ENCODE results near the gene RRAD.
A peak's percentile ranks its signal among the peaks of the same experiment; 100 is the strongest.

Gene RRAD

GRCh38 chr16:66886321-66886720 lies 39.0 kb downstream of the RRAD start:
- no peak overlapping the region for H3K4me3 ChIP-seq (ENCODE audit: low read depth, low read length)
- no peak for TF ChIP-seq CTCF (IDR thresholded peaks at IDR 0.05; ENCODE audit: low read depth, low read length, missing control alignments)
- no peak for DNase-seq (ENCODE audit: low read depth)

- DNase-seq (ENCODE audit: low read depth), result no peak
- TF ChIP-seq CTCF (IDR thresholded peaks at IDR 0.05; ENCODE audit: low read depth, low read length, missing control alignments), result no peak
These were observed 39.8 kb downstream of the RRAD start for GRCh38 chr16:66885491-66885890.

DNA sequence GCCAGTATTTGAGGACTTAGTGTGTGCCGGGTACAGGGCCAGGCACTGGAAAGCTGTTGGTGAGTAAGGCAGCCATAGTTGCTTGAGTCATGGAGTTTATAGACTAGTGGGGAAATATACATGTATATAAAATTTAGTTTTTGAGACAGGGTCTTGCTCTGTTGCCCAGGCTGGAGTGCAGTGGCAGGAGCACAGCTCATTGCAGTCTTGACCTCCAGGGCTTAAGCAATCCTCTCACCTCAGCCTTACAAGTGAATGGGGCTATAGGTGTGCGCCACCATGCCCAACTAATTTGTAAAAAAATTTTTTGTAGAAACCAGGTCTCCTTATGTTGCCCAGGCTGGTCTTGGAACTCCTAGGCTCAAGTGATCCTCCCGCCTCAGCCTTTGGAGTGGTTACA lies 42.6 kb downstream of the RRAD start:
- DNase-seq (ENCODE audit: low read depth), result no peak
- H3K4me3 ChIP-seq (ENCODE audit: low read depth, low read length), result no peak overlapping the region
- TF ChIP-seq CTCF (IDR thresholded peaks at IDR 0.05; ENCODE audit: low read depth, low read length, missing control alignments), result no peak

More at GRCh38 chr16:66885491-66885890, 39.8 kb downstream of the RRAD start:
- no peak overlapping the region for H3K4me3 ChIP-seq (ENCODE audit: low read depth, low read length)

DNA sequence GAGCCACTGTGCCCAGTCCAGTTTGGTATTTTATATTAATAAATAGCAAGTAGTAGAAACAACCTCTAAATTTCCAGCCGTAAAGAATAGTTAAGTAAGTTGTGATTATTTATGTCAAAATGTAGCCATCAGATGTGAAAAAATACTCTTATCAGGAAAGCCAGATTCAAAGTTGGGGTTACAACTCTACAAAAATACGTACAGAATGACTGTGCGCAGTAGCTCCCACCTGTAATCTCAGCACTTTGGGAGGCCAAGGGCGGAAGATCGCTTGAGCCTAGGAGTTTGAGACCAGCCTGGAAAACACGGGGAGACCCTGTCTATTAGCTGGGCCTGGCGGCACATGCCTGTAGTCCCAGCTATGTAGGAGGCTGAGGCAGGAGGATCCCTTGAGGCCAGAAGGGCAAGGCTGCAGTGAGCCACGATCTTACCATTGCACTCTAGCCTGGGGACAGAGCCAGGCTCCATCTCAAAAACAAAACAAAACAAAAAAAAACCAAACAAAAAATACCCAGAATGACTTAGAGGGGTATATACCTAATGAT lies 43.3 kb downstream of the RRAD start:
- TF ChIP-seq CTCF (IDR thresholded peaks at IDR 0.05; ENCODE audit: low read depth, low read length, missing control alignments), result no peak
- DNase-seq (ENCODE audit: low read depth), result no peak
- H3K4me3 ChIP-seq (ENCODE audit: low read depth, low read length), result no peak overlapping the region

GRCh38 chr16:66881560-66881959 lies 43.8 kb downstream of the RRAD start:
- peak overlapping the region; percentile 94; the same call in 1 of the 2 replicates for H3K4me3 ChIP-seq (ENCODE audit: low read depth, low read length)
- no peak for TF ChIP-seq CTCF (IDR thresholded peaks at IDR 0.05; ENCODE audit: low read depth, low read length, missing control alignments)
- DNase-seq (ENCODE audit: low read depth), result no peak

DNA sequence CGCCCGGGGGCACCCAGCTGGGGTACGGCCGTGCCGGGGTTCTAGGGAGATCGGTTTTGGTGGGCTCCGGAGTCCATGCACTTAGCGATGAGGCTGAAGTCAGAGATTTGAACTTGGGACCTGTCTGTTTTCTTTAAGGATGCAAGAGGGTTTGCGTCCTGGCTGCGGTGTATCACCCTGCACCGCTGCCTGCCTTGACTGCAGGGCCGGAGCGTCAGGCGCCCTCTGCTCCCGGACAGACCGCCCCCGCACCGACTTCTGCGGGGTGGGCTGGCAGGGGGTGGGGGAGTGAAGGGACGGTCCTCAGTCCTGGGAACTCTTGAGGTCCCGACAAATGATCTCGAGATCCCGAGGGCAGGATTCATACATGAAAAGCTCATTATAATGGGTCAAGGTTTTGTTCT lies 44.3 kb downstream of the RRAD start:
- peak overlapping the region; percentile 94 for H3K4me3 ChIP-seq (ENCODE audit: low read depth, low read length)
- TF ChIP-seq CTCF (IDR thresholded peaks at IDR 0.05; ENCODE audit: low read depth, low read length, missing control alignments), result no peak
- no peak for DNase-seq (ENCODE audit: low read depth)

- no peak for TF ChIP-seq CTCF (IDR thresholded peaks at IDR 0.05; ENCODE audit: low read depth, low read length, missing control alignments)
- peak; percentile 81 for DNase-seq (ENCODE audit: low read depth)
- H3K4me3 ChIP-seq (ENCODE audit: low read depth, low read length), result peak within 1 kb of the TSS; percentile 94
These were observed 44.9 kb downstream of the RRAD start, which contains the start of gene PDP2 for GRCh38 chr16:66880288-66881013. Gene PDP2, plus strand, starts transcription at chr16:66880515. Its CDS starts 3,770 bp downstream, at chr16:66884285.

Measured in GM12864 (cell line).